Fibroblast of skin of abdomen (primary cell): ENCODE results near the gene ANXA1.
"Not testable (repeated sequence)": the region's sequence is repeated elsewhere in the genome, so short reads cannot be mapped to it uniquely, and the experiment has no call there.

Experiments
- DNase-seq: peaks from one replicate; pipeline ENCODE4 v3.0.0-alpha.2; 2013

ANXA1 gene

DNA sequence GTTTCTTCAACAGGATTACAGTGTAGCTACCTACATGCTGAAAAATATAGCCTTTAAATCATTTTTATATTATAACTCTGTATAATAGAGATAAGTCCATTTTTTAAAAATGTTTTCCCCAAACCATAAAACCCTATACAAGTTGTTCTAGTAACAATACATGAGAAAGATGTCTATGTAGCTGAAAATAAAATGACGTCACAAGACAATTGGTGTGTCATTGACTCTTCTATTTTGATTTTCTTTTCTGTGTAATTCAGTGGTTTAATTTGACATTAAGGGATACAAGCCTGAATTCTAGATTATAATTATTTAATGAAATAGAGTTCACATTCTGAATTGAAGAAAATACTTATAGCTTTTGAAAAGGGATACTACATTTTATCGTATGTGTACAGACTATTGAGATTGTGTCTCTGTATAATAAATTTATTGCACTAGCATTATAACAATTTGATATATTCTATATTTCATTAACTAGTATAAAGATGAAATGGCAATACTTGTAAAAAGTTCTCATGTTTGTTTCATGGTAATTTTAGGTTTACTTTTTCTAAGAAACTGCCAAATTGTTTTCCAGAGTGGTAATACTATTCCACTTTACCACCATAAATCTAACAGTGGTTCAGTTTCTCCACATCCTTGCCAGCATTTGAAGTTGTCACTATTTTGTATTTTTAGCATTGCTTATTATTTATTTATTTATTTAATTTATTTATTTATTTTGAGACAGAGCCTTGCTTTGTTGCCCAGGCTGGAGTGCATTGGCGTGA is 18.7 kb downstream of the ANXA1 start:
- DNase-seq = no peak

- no peak for DNase-seq
Measured at GRCh38 chr9:73172901-73173215, 21.2 kb downstream of the ANXA1 start.

DNA sequence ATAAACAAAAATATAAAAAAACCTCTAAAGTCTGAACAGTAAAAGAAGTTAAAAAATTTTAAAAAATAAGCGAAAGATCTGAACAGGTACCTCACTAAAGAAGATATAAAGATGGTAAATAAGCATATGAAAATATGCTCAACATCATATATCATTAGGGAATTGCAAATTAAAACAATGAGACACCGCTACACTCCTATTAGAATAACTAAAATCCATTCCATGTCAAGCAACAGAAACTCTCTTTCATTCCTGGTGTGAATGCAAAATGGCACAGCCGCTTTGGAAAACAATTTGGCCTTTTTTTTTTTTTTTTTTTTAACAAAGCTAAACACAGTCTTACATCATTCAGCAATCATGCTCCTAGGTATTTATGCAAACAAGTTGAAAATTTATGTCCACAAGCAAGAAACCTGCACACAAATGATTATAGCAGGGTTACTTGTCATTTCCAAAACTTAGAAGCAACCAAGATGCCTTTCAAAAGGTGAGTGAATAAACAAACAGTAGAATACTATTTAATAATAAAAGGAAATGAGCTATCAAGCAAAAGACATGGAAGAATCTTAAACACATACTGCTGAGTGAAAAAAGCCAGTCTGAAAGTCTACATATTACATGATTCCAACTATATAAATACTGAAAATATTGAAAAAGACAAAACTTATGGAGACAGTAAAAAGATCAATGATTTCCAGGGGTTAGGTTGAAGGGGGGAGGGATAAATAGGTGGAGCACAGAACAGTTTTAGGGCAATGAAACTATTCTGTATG is 22.1 kb downstream of the ANXA1 start:
- DNase-seq = no peak

- no peak for DNase-seq
Measured at GRCh38 chr9:73174330-73174980, 22.8 kb downstream of the ANXA1 start.

DNA sequence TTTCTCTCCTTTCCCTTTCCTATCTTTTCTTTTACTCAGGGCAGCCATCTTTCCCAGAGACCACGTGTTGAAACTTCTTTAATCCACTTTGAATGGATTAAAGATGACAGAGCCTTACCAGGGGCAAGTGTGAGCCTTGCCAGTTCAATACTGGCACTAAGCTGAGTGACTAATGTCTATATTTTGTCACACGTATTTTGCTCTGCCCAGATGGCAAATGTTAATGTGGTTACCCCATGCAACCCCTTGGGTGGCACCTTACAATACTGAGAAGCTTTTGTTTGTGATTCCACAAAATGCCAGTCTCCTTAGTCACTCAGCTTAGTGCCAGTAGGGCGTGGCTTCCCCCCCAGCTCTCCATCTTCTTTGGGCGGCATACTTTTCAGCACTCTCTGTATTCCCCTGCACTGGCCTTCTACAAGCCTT is 24.8 kb downstream of the ANXA1 start:
- peak; percentile 36 for DNase-seq

GRCh38 chr9:73178044-73178443 is 26.4 kb downstream of the ANXA1 start:
- no peak for DNase-seq

- peak; percentile 20 for DNase-seq
Measured at GRCh38 chr9:73179589-73179988, 27.9 kb downstream of the ANXA1 start.

- peak; percentile 85 for DNase-seq
Measured at GRCh38 chr9:73180403-73180802, 28.7 kb downstream of the ANXA1 start.

DNA sequence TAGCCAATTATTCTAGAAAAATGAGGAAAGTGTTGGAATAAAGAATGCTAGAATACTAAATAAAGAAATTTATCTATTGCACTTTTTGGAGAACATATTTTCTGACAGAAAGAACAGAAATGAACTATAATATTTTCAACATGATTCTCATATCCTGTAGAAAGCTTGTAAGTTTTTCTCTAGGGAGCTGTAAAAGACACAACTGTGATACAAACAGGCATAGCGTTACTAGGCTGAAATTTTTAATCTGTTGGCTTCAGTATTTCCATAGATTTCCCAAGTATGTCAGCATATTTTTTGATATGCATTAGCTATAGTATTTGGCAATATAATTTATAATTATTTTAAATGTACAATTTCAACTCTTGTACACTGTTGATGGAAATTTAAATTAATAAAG is 31.3 kb downstream of the ANXA1 start:
- DNase-seq = no peak

DNA sequence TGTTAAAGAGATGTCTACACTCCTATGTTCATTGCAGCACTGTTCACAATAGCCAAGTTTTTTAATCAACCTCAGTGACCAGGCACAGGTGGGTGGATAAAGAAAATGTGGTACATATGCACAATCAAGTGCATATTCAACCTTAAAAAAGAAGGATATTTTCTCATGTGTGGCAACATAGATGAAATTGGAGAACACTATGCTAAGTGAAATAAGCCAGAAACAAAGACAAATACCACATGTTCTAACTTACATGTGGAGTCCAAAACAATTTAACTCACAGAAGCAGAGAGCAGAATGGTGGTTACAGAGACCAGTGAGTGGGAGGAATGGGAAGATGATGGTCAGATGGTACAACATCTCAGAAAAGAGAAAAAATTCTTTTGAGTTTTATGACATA is 31.8 kb downstream of the ANXA1 start:
- DNase-seq = no peak

DNA sequence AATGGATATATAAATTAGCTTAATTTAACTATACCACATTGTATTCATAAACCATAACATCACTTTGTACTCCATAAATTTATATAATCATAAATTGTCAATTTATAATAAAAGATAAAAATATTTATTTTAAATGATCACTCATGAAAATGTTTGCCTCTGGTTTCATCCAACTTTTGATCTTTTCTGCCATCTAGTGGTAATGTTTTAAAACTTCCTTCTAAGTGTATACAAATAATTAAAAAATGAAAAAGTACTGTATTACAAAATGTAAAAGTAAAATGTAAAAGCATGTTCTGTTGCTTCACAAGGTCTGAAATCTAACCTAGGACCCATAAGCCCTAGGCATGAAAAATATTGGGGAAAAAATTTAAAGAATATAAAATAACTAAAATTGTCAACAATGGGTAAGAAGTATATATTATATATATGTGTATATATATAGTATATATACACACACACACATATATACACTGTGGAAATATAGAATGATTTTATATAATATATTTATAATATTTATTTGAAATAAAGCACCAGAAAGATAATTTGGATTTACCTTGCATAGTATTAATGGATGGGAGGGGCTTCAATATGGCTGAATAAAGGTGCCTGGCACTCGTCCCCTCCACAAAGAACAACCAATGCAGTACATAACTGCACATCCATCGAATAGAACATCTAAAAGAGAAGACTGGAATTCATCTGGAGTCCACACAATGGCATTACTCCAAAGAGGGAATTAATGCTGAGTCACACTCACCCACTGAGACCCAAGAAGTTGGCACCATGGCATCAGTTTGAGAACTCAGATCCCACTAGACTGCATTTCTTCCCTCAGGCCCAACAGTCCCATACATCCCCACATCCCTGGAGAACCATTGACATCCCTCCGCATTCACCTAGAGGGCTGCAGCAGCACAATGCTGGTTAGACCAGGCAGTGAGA is 32.5 kb downstream of the ANXA1 start:
- peak; percentile 44 for DNase-seq

DNA sequence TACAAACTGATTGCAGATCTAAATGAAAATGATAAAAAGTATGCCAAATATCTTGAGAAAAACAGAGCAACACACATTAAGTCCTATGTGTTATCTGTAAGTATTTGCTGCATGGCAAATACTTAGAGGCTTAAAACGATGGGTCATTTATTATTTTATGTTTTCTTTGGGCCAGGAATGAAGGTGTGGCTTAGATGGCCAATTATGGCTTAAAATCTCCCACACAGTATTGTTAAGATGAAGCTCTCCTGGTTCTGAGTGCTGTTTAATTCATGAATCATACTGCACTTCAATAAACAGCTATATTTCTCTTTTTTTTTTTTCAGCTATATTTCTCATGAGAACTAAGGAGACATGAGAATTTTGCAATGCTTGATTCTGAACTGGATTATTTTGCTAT is 39.4 kb downstream of the ANXA1 start:
- not testable (repeated sequence) for DNase-seq

GRCh38 chr9:73194284-73194683 is 42.6 kb downstream of the ANXA1 start:
- no peak for DNase-seq

DNA sequence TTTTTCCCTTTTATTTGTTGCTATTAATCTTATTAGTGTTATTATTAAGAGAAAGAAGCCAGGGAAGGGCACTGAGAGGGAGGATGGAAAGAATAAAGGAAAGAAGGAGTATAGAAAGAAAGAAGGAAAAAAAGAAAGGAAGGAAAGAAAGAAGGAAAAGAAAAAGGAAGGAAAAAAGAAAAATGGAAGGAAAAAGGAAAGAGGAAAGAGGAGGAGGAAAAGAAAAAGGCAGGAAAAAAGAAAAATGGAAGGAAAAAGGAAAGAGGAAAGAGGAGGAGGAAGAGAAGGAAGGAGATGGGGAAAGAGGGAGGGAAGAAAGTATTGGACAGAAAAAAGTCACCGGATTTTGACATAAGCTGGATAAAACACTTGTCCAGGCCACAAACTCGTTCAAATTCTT is 47.8 kb downstream of the ANXA1 start:
- no peak for DNase-seq

- no peak for DNase-seq
Measured at GRCh38 chr9:73199886-73200285, 48.2 kb downstream of the ANXA1 start.

DNA sequence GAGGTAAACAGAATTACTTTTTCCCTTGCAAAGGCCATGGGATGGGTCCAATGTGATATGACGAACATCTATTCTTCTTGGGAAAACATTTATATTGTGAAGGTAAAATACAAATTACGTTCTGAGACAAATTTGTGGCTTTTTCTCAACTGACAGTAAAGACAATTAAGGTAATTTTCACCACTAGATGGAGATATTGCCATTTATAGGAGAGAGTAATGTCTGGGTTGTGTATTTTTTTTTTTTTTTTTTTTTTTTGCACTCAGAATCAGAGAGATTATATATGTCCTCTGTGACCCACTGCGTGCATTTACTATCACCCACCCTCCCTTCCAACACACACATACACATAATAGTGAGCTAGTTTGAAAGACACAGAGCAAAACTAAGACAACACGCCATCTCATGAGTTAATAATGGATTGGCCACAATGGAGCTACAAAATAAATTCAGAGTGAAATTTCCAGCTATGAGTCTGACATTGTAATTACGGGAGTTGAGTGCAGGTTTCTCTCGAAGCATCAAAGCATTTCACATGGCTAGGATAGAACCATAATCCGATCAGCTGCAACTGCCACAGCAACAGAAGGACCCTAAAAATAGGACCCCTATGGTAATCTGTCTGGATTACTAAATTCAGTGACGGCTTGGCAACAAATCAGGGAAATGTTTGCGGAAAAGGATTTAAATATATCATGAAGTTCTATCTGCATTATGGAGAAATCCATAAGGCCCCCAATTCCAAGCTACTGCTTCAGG is 49.2 kb downstream of the ANXA1 start:
- DNase-seq = peak; percentile 19

DNA sequence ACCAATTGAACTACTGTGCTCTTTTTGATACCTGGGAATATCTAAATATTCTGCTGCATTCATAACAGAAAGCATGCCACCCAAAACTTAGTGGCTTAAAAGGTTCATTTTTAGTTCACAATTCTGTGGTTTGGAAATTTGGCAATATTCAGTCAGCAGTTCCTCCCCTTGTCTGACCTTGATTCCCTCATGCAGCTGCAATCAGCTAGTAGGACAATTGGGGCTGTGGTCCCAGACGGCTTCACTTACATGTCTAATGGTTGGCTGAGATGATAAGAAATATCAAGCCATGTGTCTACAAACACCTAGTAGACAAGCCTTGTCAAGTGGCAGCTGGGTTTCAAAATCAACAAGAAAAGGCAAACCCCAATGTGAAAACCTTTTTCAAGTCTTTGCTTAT is 51.3 kb downstream of the ANXA1 start:
- no peak for DNase-seq

- no peak for DNase-seq
Measured at GRCh38 chr9:73204936-73205335, 53.3 kb downstream of the ANXA1 start.

DNA sequence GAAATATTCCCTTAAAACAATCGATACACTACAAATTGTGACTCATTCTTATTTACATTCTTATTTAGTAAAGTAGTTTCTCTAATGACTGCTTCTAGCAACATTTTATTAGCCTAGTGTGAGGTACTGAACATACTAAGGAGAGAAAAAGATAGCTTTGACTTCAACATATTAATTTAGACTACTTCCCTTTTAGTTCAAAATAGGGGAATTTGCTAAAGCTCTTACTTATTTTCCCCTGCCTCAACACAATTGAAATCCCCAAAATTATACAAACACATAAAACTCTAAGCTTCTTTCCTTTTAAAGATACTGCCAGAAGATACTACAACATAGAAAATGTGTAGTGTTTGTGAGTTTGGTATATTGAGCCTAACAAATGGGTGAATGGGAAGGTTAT is 55.2 kb downstream of the ANXA1 start:
- no peak for DNase-seq

DNA sequence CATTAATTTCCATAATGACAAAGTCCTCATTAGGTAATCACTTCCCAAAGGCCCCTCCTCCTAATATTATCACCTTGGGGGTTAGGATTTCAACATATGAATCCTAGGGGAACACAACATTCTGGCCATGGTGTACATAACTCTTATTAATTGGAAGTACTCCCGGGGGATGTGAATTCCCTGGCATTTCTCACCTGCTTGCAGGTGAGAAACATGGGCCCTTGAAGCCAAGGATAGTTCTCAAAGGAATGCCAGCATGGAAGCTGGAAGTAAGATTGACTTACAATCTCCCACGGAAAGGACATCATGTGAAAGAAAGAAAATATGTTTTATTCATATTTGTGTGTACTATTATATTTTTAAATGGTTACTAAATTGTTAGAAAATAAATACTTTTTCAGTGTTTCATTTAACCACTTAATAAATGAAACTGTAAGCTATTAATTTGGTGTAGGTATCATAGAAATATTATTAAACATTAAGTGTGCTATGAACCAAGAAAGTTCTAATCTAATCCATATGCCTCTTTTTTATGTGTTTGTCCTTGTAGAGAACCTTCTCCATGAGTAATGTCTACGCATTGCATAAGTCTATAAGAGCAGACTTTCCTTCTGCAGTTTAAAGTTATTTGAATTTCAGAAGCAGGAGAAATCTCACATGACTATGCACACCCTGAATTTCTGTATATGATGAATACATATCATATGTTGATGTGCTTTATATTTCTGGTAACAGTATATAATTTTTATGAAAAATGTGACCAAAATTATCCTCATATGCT is 59.4 kb downstream of the ANXA1 start:
- peak; percentile 14 for DNase-seq

DNA sequence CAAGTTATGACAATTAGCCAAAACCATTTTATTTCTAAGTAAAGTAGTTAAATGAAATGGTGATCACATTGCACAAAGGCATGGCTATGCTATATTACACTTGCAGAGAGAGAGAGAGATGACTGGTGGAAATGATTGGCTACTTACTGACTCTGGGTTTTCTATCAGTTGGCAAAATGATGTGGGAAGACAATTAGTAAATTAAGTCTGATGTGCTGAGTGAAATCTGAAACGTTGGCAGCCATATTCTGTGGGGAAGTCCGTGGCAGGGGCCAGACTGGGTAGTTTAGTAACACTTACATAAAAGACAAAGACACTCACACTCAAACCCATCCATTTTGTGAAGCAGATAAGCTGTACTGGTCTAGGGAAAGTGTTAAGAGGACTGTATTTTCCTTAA is 61.6 kb downstream of the ANXA1 start:
- DNase-seq = no peak
